Measurements from ENCODE around the gene RHBDL3. TPM values are rescaled to one million over a fixed set of nuclear protein-coding genes. Genes with fewer than 3 reads are reported as not detected.

RHBDL3 gene
- total RNA-seq, 1 experiment from 2014 or later: 8.5 TPM

- H3K27me3 ChIP-seq (ENCODE audit: control insufficient read depth, insufficient read depth, low read length): no peaks in the 10 kb centered on the region
- no peak overlapping the region for H3K4me3 ChIP-seq (ENCODE audit: insufficient read depth, low read depth, low read length)
- peaks cover 51% of the 10 kb centered on the region for H3K36me3 ChIP-seq (replicated peaks; ENCODE audit: control insufficient read depth, insufficient read depth, low read length)
- no peak for DNase-seq
Measured at GRCh38 chr17:32370426-32370825, 104.8 kb downstream of the RHBDL3 start.

Other genes starting within 250 kb of the RHBDL3 start
- gene RHOT1, start 123.3 kb upstream of the RHBDL3 start, total RNA-seq (2014; rRNA removed; shearing (Covaris generic)): 54.1 and 68.7 TPM in 2 replicates
- 52.4 and 73.0 TPM in 2 replicates for gene C17orf75, start 76.3 kb downstream of the RHBDL3 start, total RNA-seq (2014; rRNA removed; shearing (Covaris generic))
- 132 and 135 TPM in 2 replicates for gene ZNF207, start 84.3 kb downstream of the RHBDL3 start, total RNA-seq (2014; rRNA removed; shearing (Covaris generic))
- gene PSMD11, start 178.7 kb downstream of the RHBDL3 start, total RNA-seq (2014; rRNA removed; shearing (Covaris generic)): 101 and 121 TPM in 2 replicates
- 9.9 and 10.5 TPM in 2 replicates for gene CDK5R1, start 221.2 kb downstream of the RHBDL3 start, total RNA-seq (2014; rRNA removed; shearing (Covaris generic))

Measured in H7 (cell line).